Sigmoid colon (tissue), 7 donors: ENCODE measurements around the gene OR13H1. TPM values are rescaled to one million over a fixed set of nuclear protein-coding genes. Genes with fewer than 3 reads are reported as not detected.
"Not testable (repeated sequence)": the region's sequence is repeated elsewhere in the genome, so short reads cannot be mapped to it uniquely, and the experiment has no call there.

Experiments
- DNase-seq: peaks from one replicate; pipeline ENCODE4 v3.0.0-alpha.2; 2019
- H3K27ac ChIP-seq, 4 donors: fragments of 200-600 bp; sonication (generic); one replicate each; pipeline ENCODE4 v1.5.1; 2016 to 2019; ENCODE audit warnings: mild to moderate bottlenecking in 1 of 4
- H3K27me3 ChIP-seq, 3 donors: fragments of 200-600 bp; sonication (generic); one replicate each; pipeline ENCODE4 v1.5.1; 2019; ENCODE audit warnings: mild to moderate bottlenecking in 1 of 3
- H3K36me3 ChIP-seq, 4 donors: fragments of 200-600 bp; sonication (generic); one replicate each; pipeline ENCODE4 v1.5.1; 2016 to 2019
- H3K4me1 ChIP-seq, 4 donors: fragments of 200-600 bp; sonication (generic); one replicate each; pipeline ENCODE4 v1.5.1; 2017 to 2019
- H3K4me3 ChIP-seq, 4 donors: fragments of 200-600 bp; sonication (generic); one replicate each; pipeline ENCODE4 v1.5.1; 2017 to 2019; ENCODE audit warnings: mild to moderate bottlenecking in 2 of 4, moderate library complexity in 1 of 4
- H3K9me3 ChIP-seq, 4 donors: fragments of 200-600 bp in 3 of 4; sonication (generic) in 3 of 4; one replicate each; pipeline versions ENCODE4 v1.5.1 to v1.6.1; 2013 to 2019
- CTCF ChIP-seq, 4 experiments: fragments of 450-650 bp in 3 of 4; fragments of 200-600 bp in 1 of 4; IDR thresholded peaks; one replicate each; pipeline ENCODE4 v1.5.1; 2016 to 2019; ENCODE audit warnings: antibody characterized with exemption in 4 of 4, mild to moderate bottlenecking in 3 of 4, moderate library complexity in 2 of 4
- EP300 ChIP-seq, 4 donors: sonication (generic); formaldehyde crosslinking; IDR thresholded peaks; one replicate each; pipeline ENCODE4 v1.6.1; 2017; ENCODE audit warnings: antibody characterized with exemption in 4 of 4
- POLR2A ChIP-seq, 2 donors: fragments of 450-650 bp; IDR thresholded peaks; one replicate each; pipeline ENCODE4 v1.6.1; 2016; ENCODE audit warnings: antibody characterized with exemption in 2 of 2, mild to moderate bottlenecking in 2 of 2, moderate library complexity in 2 of 2
- POLR2AphosphoS5 ChIP-seq, 4 donors: sonication (generic); formaldehyde crosslinking; IDR thresholded peaks; one replicate each; pipeline ENCODE4 v1.6.1; 2017; ENCODE audit warnings: antibody characterized with exemption in 4 of 4
- WGBS, 2 donors: extraction: QIAGEN DNeasy Blood & Tissue Kit; methylation state at CpG; one replicate each; pipeline ENCODE4 v1.1.7; 2013; 5-methylcytosine and 5-hydroxymethylcytosine counted together
- intact Hi-C: fragments of 100-400 bp; cut with DNase I; formaldehyde crosslinking; loops from one replicate; pipeline ENCODE4 v1.15.1; 2023
- polyA plus RNA-seq, 3 donors: library from polyadenylated mRNA; stranded (reverse); fragments of 200-250 nt; gene quantifications; one replicate each; pipeline ENCODE4 v1.2.3, GENCODE V29; 2013
- total RNA-seq, 4 donors: library from RNA; depleted of rRNA; stranded (reverse); fragments of >200 nt; gene quantifications; one replicate each; pipeline ENCODE4 v1.1.0, GENCODE V29; 2016
- donor health status: healthy with polysubstance abuse.
- donor health status: Bipolar disorder and iron deficiency.
- donor health status: healthy.

The OR13H1 gene
- total RNA-seq = not detected
- polyA plus RNA-seq = not detected

- H3K4me1 ChIP-seq = no peaks in the 10 kb centered on the region
- intact Hi-C loops = no loop called here
- H3K27me3 ChIP-seq = no peaks in the 10 kb centered on the region
- 57 to 77% methylated on average over 1 of the region's 1 CpG for WGBS, 2 donors
- H3K36me3 ChIP-seq = no peaks in the 10 kb centered on the region
- H3K4me3 ChIP-seq = no peak within 1 kb of the TSS
- H3K9me3 ChIP-seq = no peaks in the 10 kb centered on the region
- H3K27ac ChIP-seq = no peak within 1 kb of the TSS
- no peak for DNase-seq
- no peak for TF ChIP-seq POLR2AphosphoS5 (IDR thresholded peaks at IDR 0.05)
- no peak for TF ChIP-seq CTCF (IDR thresholded peaks at IDR 0.05)
- no peak for TF ChIP-seq POLR2A (IDR thresholded peaks at IDR 0.05)
- TF ChIP-seq EP300 (IDR thresholded peaks at IDR 0.05) = no peak
These were observed at the start of gene OR13H1 for GRCh38 chrX:131543774-131544173. OR13H1 (plus strand) TSS chrX:131544074; CDS start chrX:131544074, 0 bp downstream.

- intact Hi-C loops, H3K9me3 ChIP-seq, DNase-seq, H3K4me3 ChIP-seq, H3K36me3 ChIP-seq, H3K4me1 ChIP-seq, H3K27me3 ChIP-seq, H3K27ac ChIP-seq: not testable (repeated sequence)
- WGBS, 2 donors = 70 to 82% methylated on average over 5 of the region's 5 CpGs
These were observed 42.3 kb upstream of the OR13H1 start for GRCh38 chrX:131501556-131501955.

GRCh38 chrX:131513159-131513914 is 30.5 kb upstream of the OR13H1 start:
- Histone ChIP-seq H3K27ac (no peak overlapping the region), H3K27me3 (no peaks in the 10 kb centered on the region), H3K9me3 (no peaks in the 10 kb centered on the region), H3K4me3 (no peak overlapping the region), H3K36me3 (no peaks in the 10 kb centered on the region), H3K4me1 (no peaks in the 10 kb centered on the region)
- DNase-seq = no peak
- intact Hi-C loops = no loop called here
- TF ChIP-seq POLR2A (IDR thresholded peaks at IDR 0.05) (no peak), POLR2AphosphoS5 (IDR thresholded peaks at IDR 0.05) (no peak), EP300 (IDR thresholded peaks at IDR 0.05) (no peak), CTCF (IDR thresholded peaks at IDR 0.05) (no peak)
- 76 to 84% methylated on average over 9 of the region's 9 CpGs for WGBS, 2 donors

GRCh38 chrX:131521824-131522223 is 22.1 kb upstream of the OR13H1 start:
- no peak overlapping the region for H3K27ac ChIP-seq
- H3K9me3 ChIP-seq = no peaks in the 10 kb centered on the region
- no peaks in the 10 kb centered on the region for H3K36me3 ChIP-seq
- H3K4me1 ChIP-seq = no peaks in the 10 kb centered on the region
- intact Hi-C loops = no loop called here
- TF ChIP-seq POLR2A (IDR thresholded peaks at IDR 0.05) (no peak), CTCF (IDR thresholded peaks at IDR 0.05) (no peak), EP300 (IDR thresholded peaks at IDR 0.05) (no peak), POLR2AphosphoS5 (IDR thresholded peaks at IDR 0.05) (no peak)
- 39 to 51% methylated on average over 2 of the region's 2 CpGs for WGBS, 2 donors
- DNase-seq = no peak
- H3K27me3 ChIP-seq = no peaks in the 10 kb centered on the region
- no peak overlapping the region for H3K4me3 ChIP-seq

GRCh38 chrX:131544218-131544617 is 344 bp downstream of the OR13H1 start:
- no peaks in the 10 kb centered on the region for H3K27me3 ChIP-seq
- H3K4me3 ChIP-seq = no peak overlapping the region
- no peaks in the 10 kb centered on the region for H3K36me3 ChIP-seq
- intact Hi-C loops = no loop called here
- H3K4me1 ChIP-seq = no peaks in the 10 kb centered on the region
- no peaks in the 10 kb centered on the region for H3K9me3 ChIP-seq
- no peak for TF ChIP-seq POLR2A (IDR thresholded peaks at IDR 0.05)
- no peak for TF ChIP-seq EP300 (IDR thresholded peaks at IDR 0.05)
- no peak for TF ChIP-seq POLR2AphosphoS5 (IDR thresholded peaks at IDR 0.05)
- no peak for TF ChIP-seq CTCF (IDR thresholded peaks at IDR 0.05)
- DNase-seq = no peak
- WGBS, 2 donors = 76 to 83% methylated on average over 4 of the region's 4 CpGs
- H3K27ac ChIP-seq = no peak overlapping the region
